ENCODE results near the gene KCTD19.
A peak's percentile ranks its signal among the peaks of the same experiment; 100 is the strongest.

KCTD19 gene

GRCh38 chr16:67282447-67282805 is 44.1 kb downstream of the KCTD19 start:
- DNase-seq, result no peak

GRCh38 chr16:67281536-67282446 is 44.8 kb downstream of the KCTD19 start:
- DNase-seq, result no peak

GRCh38 chr16:67280090-67281015 is 46.2 kb downstream of the KCTD19 start:
- DNase-seq, result no peak

GRCh38 chr16:67279296-67280089 is 47.0 kb downstream of the KCTD19 start, which contains the start of gene PLEKHG4:
TSS of gene PLEKHG4 (plus strand) at chr16:67279532. CDS start at chr16:67280045, 513 bp downstream.
- peak; percentile 85 for DNase-seq

- DNase-seq, result peak; percentile 55
Observed at GRCh38 chr16:67278773-67279295, 47.7 kb downstream of the KCTD19 start.

GRCh38 chr16:67277999-67278772 is 48.4 kb downstream of the KCTD19 start:
- DNase-seq, result no peak

- DNase-seq, result no peak
Observed at GRCh38 chr16:67277294-67277998, 49.1 kb downstream of the KCTD19 start.

GRCh38 chr16:67275321-67275720 is 51.2 kb downstream of the KCTD19 start:
- no peak for DNase-seq

GRCh38 chr16:67271446-67271845 is 55.1 kb downstream of the KCTD19 start:
- DNase-seq, result no peak

- DNase-seq, result no peak
Observed at GRCh38 chr16:67270931-67271338, 55.6 kb downstream of the KCTD19 start.

GRCh38 chr16:67269766-67270165 is 56.8 kb downstream of the KCTD19 start:
- DNase-seq, result no peak

GRCh38 chr16:67268136-67268579 is 58.4 kb downstream of the KCTD19 start:
- DNase-seq, result no peak

- no peak for DNase-seq
Observed at GRCh38 chr16:67265834-67266233, 60.7 kb downstream of the KCTD19 start.

- no peak for DNase-seq
Observed at GRCh38 chr16:67264866-67265265, 61.7 kb downstream of the KCTD19 start.

GRCh38 chr16:67264277-67264676 is 62.3 kb downstream of the KCTD19 start:
- no peak for DNase-seq

GRCh38 chr16:67263201-67263600 is 63.3 kb downstream of the KCTD19 start:
- no peak for DNase-seq

GRCh38 chr16:67260426-67261063 is 66.0 kb downstream of the KCTD19 start:
- DNase-seq, result peak; percentile 26

- DNase-seq, result no peak
Observed at GRCh38 chr16:67259705-67260104, 66.8 kb downstream of the KCTD19 start.

GRCh38 chr16:67258161-67258835 is 68.2 kb downstream of the KCTD19 start:
- DNase-seq, result no peak

Measured in CD4-positive, alpha-beta T cell treated with Interleukin-6 for 4 hours (primary cell).